T-helper 17 cell (primary cell): ENCODE measurements around the gene PHF20. TPM values are rescaled to one million over a fixed set of nuclear protein-coding genes. Genes with fewer than 3 reads are reported as not detected.
A peak's percentile ranks its signal among the peaks of the same experiment; 100 is the strongest.
"Not testable (repeated sequence)": the region's sequence is repeated elsewhere in the genome, so short reads cannot be mapped to it uniquely, and the experiment has no call there.

Experiments
- ATAC-seq: fragments of 150-1000 bp; cut with Tn5 transposase; 2 replicates; pipeline ENCODE4 v1.10.0; 2021; ENCODE audit warnings: mild to moderate bottlenecking, moderate library complexity
- DNase-seq, 3 donors: peaks; one replicate each; pipeline versions ENCODE4 v3.0.0 to v3.0.0-alpha.2; 2020 to 2021
- H3K9me3 ChIP-seq: one replicate; pipeline ENCODE4 v1.7.0; 2013; ENCODE audit warnings: low read length, mild to moderate bottlenecking; ENCODE audit not compliant: control insufficient read depth, poor library complexity, severe bottlenecking
- H3K27ac Mint-ChIP-seq: one replicate; pipeline ENCODE4 v1.8.0; 2022; ENCODE audit warnings: mild to moderate bottlenecking, moderate library complexity, mixed read lengths
- H3K27me3 Mint-ChIP-seq: one replicate; pipeline ENCODE4 v1.8.0; 2022; ENCODE audit warnings: mixed read lengths
- H3K36me3 Mint-ChIP-seq: one replicate; pipeline ENCODE4 v1.8.0; 2022; ENCODE audit warnings: low read depth, mixed read lengths
- H3K4me1 Mint-ChIP-seq: one replicate; pipeline ENCODE4 v1.8.0; 2022; ENCODE audit warnings: mild to moderate bottlenecking, mixed read lengths
- H3K4me3 Mint-ChIP-seq: one replicate; pipeline ENCODE4 v1.8.0; 2022; ENCODE audit warnings: mild to moderate bottlenecking, moderate library complexity, mixed read lengths
- total RNA-seq, 4 donors: library from RNA in 2 of 4; stranded (reverse) in 2 of 4; gene quantifications; one replicate each; pipeline ENCODE4 v1.2.3 and lab custom pipeline; 2022 to 2026

The PHF20 gene
- total RNA-seq (100 to 1,000 TPM; 121 to 129 TPM), total RNA-seq (lab: John Stamatoyannopoulos, UW) (91.2 to 141 reads per million in 2 donors)

DNA sequence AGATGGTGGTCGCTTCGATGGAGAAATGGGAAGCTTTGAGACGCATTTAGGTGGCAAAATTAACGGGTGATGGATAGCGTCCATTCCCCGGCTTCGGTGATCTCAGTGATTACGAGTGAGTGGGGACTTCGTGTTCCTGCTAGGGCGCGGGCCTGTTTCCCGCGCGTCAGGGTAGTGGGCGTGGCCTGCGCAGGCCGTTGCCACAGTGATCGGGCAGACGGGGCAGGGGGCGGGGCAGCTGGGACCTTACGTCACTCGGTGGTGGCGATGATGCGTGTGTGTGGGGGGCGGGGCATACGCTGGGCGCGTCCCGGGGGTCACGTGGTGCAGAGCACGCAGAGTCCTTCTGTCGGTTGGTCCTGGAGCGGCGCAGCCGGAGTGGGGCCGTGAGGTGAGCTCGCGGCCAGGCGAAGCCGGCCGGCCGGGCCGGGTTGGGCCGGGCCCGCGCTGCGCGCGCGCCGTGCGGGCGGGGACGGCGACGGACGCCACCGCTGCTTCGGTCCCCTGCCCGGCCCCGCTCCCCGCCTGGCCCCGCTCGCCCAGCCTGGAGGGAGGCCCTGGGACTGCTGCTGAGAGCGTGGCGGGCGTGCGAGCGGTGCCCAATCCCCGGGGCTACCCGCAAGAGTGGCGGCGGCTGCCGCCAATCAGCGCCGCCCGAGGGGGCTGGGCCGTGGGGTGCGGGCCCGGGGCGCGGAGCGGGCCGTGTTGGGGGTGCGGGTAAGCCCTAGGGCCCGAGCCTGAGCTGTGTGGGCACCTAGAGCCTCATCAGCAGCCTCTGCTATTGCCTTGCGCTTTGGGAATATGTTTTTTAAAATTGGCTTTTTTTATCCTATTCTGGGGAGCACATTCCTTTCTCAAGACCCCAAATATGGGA is at the start of gene PHF20:
TSS of gene PHF20 (plus strand) at position 327 of the 874 bp plus-strand sequence. CDS start 29,508 bp downstream, outside the sequence.
- H3K27me3 Mint-ChIP-seq = no peaks in the 10 kb centered on the region
- H3K36me3 Mint-ChIP-seq = peaks cover 4% of the 10 kb centered on the region

DNA sequence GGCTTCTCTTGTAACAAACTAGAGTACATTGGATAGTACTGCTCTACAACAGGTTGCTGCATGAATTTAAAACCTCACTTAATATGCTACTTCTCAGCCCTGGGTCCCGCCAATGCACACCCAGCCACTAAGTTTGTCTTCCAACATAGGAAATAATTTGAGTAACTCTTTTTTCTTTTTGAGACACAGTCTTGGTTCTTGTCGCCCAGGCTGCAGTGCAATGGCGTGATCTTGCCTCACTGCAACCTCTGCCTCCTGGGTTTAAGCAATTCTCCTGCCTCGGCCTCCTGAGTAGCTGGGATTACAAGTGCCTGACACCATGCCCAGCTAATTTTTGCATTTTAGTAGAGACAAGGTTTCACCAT is 48.6 kb upstream of the PHF20 start:
- Mint-ChIP-seq H3K4me3 (peak overlapping the region; percentile 45), H3K27ac (peak overlapping the region; percentile 43), H3K4me1 (peaks cover 34% of the 10 kb centered on the region)
- not testable (repeated sequence) for ATAC-seq, H3K9me3 ChIP-seq, H3K27me3 Mint-ChIP-seq, H3K36me3 Mint-ChIP-seq, DNase-seq

More for the DNA sequence above, at the start of gene PHF20:
- DNase-seq = peak; percentile 99 to 100 (median 100)
- Mint-ChIP-seq H3K4me1 (peaks cover 51% of the 10 kb centered on the region), H3K27ac (peak within 1 kb of the TSS; percentile 96), H3K4me3 (peak within 1 kb of the TSS; percentile 95)
- peak; percentile 86 for ATAC-seq
- H3K9me3 ChIP-seq = no peaks in the 10 kb centered on the region

DNA sequence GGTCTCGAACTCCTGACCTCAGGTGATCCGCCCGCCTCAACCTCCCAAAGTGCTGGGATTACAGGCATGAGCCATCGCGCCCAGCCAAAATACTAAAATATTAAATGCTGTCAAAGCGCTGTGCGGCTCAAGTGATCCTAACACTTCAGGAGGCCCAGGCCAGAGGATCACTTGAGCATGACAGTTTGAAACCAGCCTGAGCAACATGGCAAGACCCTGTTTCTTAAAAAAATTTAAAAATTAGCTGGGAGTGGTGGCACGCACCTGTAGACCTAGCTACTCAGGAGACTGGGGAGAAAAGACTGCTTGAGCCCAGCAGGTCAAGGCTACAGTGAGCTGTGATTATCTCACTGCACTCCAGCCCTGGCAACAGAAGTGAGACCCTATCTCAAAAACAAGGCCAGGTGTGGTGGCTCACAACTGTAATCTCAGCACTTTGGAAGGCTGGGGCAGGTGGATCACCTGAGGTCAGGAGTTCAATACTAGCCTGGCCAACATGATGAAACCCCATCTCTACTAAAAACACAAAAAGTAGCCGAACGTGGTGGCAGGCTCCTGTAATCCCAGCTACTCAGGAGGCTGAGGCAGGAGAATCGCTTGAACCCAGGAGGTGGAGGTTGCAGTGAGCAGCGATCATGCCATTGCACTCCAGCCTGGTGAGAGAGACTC is 48.0 kb upstream of the PHF20 start:
- Mint-ChIP-seq H3K4me3 (peak overlapping the region; percentile 45), H3K27ac (peak overlapping the region; percentile 43), H3K4me1 (peaks cover 34% of the 10 kb centered on the region)
- H3K36me3 Mint-ChIP-seq, ATAC-seq, DNase-seq, H3K27me3 Mint-ChIP-seq, H3K9me3 ChIP-seq: not testable (repeated sequence)

DNA sequence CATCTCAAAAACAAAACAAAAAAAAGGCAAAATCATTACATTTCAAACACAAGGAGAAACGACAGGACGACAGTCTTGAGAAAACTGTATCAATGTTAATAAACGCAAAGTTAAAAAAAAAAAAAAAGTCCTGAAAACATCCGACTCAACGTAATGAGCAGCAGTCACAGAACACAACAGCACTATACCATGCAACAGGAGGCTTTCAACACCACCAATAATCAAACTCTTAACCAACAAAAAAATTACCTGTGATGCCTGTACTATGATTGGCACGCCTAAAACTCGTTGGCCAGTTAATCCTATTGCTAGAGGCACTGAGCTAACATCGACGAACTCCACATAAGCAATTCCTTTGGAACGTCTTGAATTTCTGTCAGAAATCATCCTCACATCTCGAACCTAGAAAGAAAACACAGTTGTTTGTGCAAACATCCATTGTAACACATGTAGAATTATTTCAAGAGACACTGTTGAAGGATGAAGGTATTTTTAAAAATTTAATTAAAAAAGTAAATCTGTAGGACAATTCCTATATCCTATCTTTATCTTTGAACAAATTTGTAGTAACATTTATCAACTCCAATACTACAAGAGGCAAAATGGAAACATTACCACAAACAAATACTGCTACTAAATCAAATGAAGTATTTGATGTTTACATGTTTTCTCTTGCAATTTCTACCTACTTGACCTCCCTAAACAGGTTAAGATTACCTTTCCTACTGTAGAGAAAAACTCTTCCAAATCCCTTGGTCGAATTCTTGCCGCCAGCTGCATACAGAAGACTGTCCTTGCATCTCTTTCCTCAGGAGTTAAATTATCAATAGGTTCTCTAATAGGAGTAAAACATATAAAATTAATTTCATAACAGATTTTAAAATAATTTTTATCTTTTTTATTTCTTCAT is 47.2 kb upstream of the PHF20 start:
- no peaks in the 10 kb centered on the region for H3K9me3 ChIP-seq
- H3K4me3 Mint-ChIP-seq = peak overlapping the region; percentile 36
- ATAC-seq = no peak
- peaks cover 32% of the 10 kb centered on the region for H3K4me1 Mint-ChIP-seq
- H3K27ac Mint-ChIP-seq = peak overlapping the region; percentile 61
- H3K27me3 Mint-ChIP-seq = no peaks in the 10 kb centered on the region
- DNase-seq = no peak
- peaks cover 3% of the 10 kb centered on the region for H3K36me3 Mint-ChIP-seq

DNA sequence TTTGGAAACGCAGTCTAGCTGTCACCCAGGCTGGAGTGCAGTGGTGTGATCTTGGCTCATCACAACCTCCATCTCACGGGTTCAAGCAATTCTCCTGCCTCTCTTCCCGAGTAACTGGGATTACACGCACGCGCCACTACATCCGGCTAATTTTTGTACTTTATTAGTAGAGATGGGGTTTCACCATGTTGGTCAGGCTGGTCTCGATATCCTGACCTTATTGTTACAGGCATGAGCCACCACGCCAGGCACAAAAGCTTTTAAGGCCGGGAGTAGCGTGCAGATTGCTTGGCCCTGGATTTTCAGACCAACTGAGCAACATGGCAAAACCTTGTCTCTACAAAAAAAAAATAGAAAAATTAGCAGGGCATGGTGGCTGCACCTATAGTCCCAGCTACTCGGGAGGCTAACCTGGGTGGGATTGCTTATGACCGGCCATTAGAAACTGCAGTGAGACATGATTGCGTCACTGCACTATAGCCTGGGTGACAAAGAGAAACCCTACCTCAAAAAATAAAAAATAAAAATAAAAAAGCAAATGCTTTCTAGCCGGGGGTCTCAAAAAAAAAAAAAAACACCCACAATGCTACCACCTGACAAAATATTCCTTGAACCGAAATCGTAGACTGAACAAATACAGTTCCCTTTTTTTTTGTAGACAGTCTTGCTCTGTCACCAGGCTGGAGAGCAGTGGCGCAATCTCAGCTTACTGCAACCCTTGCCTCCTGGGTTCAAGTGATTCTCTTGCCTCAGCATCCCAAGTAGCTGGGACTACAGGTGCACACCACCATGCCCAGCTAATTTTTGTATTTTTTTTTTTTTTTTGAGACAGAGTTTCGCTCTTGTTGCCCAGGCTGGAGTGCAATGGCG is 44.7 kb upstream of the PHF20 start:
- Mint-ChIP-seq H3K27ac (peak overlapping the region; percentile 70), H3K36me3 (peaks cover 6% of the 10 kb centered on the region), H3K4me3 (peak overlapping the region; percentile 58), H3K4me1 (peaks cover 24% of the 10 kb centered on the region), H3K27me3 (no peaks in the 10 kb centered on the region)
- H3K9me3 ChIP-seq = no peaks in the 10 kb centered on the region
- DNase-seq = no peak
- ATAC-seq = no peak

DNA sequence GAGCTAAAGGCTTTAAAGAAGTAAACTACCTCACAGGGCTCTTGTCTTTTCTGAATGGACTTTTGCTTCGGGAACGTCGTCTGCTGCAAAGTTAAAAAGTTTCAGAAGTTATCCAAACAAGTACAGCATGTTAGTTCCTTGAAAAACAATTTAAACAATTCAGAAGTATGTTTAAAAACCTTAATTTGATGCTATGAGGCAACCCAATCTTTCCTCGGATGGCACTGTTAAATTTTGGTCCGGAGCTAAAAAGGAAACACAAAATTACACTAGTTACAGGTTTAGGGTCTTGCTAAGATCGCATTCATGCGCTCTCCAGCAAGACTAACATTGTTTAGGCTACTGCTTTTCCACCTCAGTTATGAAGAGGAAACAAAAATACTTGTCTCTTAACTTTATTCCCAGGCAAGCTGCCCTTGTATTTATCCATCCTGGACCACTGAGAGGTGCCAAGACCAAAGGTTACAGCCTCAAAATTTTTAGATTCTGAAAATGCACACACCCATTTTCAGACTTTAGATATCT is 42.5 kb upstream of the PHF20 start:
- no peaks in the 10 kb centered on the region for H3K9me3 ChIP-seq
- Mint-ChIP-seq H3K27me3 (no peaks in the 10 kb centered on the region), H3K4me3 (no peak overlapping the region), H3K27ac (no peak overlapping the region), H3K4me1 (peaks cover 31% of the 10 kb centered on the region), H3K36me3 (peaks cover 4% of the 10 kb centered on the region)
- no peak for ATAC-seq
- DNase-seq = no peak

DNA sequence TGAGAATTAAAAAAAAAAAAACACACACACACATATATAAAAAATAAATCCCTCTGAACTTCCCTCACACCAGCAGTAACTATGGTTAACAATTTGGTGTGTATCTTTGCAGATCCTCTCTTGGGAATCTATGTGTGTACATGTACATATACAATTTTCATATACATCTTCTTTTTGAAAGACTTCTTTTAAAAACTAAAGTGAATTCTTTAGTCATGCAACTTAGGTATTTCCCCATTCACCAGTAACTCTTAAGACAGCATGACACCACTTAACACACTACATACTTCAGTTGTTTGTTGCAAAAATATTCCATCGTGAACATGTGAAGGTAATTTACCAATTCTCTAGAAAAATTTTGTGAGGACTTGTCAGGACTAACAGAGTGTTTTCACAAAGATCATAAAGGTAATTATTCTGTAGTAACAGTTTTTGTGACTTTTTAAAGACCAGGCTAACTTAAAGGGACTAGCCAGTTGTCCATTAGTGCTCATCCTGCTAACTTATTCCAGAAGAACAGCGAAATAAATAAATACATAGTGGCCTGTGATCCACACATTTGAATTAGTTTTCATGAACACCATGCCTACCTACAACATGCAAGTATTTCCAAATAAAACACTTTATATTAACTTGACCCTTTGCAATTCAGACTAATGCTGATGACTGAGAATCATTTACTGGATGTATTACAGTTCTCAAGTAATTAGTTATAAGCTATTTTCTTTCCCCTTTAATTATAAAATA is 41.8 kb upstream of the PHF20 start:
- no peak for DNase-seq
- H3K9me3 ChIP-seq = no peaks in the 10 kb centered on the region
- peaks cover 30% of the 10 kb centered on the region for H3K4me1 Mint-ChIP-seq
- no peaks in the 10 kb centered on the region for H3K27me3 Mint-ChIP-seq
- ATAC-seq = no peak
- H3K36me3 Mint-ChIP-seq = peaks cover 7% of the 10 kb centered on the region
- H3K27ac Mint-ChIP-seq = peak overlapping the region; percentile 80
- H3K4me3 Mint-ChIP-seq = peak overlapping the region; percentile 57

DNA sequence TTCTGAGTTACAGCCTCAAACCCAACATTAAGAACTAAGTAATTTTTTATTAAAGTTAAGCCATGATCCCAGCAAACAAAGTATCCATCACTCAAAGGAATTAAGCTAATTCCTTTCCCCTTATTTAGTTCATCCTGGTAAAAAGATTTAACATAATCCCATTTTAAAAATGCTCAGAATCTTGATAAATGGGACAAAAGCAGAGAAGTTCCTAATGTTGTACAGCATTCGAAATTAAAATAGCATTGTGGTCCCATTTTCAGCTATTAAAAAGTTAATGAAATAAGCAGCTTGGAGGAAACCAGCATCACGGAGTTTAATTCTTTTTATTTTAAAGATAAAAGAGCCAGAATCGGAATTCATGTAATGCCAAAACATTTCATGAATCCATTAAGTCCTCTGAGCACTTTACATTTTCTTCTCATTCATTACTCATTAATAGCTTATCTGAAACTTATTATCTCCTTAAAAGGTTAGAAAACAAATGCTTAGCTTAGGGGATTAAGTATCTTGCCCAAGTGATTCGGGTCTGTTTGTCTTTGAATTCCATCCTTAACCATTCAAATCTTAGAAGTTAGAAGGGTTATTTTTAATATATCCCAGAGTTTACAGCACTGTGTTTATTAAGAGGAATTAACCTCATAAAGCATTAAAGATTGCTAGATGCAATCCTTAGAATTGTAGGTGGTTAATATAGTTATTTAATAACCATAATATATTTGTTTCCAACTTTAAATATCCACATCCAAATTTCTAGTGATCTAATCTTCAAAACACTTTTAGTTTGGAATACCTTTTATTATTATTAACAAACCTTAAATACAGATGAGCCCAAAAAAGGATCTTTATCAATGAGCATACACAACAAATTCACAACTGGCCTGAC is 41.0 kb upstream of the PHF20 start:
- Mint-ChIP-seq H3K27ac (peak overlapping the region; percentile 80), H3K4me1 (peaks cover 32% of the 10 kb centered on the region), H3K4me3 (no peak overlapping the region), H3K27me3 (no peaks in the 10 kb centered on the region), H3K36me3 (peaks cover 7% of the 10 kb centered on the region)
- DNase-seq (no peak), ATAC-seq (no peak)
- H3K9me3 ChIP-seq = no peaks in the 10 kb centered on the region

DNA sequence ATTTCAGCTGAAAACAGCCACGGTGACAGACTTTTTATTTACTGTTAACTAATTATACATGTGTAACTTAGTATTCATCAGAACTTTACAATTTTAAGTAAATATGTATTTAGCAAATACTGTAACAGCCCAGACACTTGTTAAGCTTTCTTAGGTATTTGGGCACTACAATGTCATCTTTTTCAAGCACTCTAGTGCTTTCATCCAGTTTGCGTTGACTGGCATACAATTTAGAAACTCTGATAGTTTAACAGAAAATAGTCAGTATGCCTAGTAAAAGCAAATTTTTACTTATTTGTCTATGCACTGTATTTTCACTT is 40.4 kb upstream of the PHF20 start:
- H3K27ac Mint-ChIP-seq = peak overlapping the region; percentile 80
- H3K4me3 Mint-ChIP-seq = no peak overlapping the region
- ATAC-seq = no peak
- no peak for DNase-seq
- peaks cover 36% of the 10 kb centered on the region for H3K4me1 Mint-ChIP-seq
- H3K9me3 ChIP-seq = no peaks in the 10 kb centered on the region
- no peaks in the 10 kb centered on the region for H3K27me3 Mint-ChIP-seq
- H3K36me3 Mint-ChIP-seq = peaks cover 7% of the 10 kb centered on the region

DNA sequence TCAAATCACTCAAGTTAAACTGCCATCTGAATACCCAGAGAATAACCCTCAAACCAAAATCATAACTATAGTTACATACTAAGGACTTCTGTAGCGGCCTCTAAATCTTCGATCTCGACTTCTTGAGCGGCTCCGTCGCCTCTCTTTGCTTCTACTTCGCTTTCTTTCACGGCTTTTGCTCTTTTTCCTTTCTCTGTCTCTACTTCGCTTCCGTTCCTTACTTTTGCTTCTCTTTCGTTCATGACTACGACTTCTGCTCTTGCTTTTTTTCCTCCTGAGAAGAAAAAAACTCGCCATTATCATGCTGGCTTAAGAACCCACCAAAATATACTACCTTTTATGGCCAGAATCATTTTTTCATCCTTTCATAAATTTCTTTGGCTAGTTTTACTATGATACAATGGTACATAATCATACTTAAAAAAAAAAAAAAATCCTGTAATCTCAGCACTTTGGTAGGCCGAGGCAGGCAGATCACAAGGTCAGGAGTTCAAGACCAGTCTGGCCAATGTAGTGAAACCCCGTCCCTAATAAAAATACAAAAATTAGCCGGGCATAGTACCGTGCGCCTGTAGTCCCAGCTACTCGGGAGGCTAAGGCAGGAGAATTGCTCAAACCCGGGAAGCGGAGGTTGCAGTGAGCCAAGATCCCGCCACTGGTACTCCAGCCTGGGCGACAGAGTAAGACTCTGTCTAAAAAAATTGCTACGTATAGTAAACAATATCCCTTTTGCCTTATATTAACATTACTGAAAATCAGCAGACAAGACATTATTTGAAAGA is 39.8 kb upstream of the PHF20 start:
- Mint-ChIP-seq H3K4me1 (peaks cover 32% of the 10 kb centered on the region), H3K36me3 (peaks cover 7% of the 10 kb centered on the region), H3K27ac (peak overlapping the region; percentile 80), H3K4me3 (peak overlapping the region; percentile 72), H3K27me3 (no peaks in the 10 kb centered on the region)
- ATAC-seq (no peak), DNase-seq (no peak)
- H3K9me3 ChIP-seq = no peaks in the 10 kb centered on the region
